Measurements from ENCODE around the gene PRIMPOL.
"Not testable (repeated sequence)": the region's sequence is repeated elsewhere in the genome, so short reads cannot be mapped to it uniquely, and the experiment has no call there.

PRIMPOL gene

DNA sequence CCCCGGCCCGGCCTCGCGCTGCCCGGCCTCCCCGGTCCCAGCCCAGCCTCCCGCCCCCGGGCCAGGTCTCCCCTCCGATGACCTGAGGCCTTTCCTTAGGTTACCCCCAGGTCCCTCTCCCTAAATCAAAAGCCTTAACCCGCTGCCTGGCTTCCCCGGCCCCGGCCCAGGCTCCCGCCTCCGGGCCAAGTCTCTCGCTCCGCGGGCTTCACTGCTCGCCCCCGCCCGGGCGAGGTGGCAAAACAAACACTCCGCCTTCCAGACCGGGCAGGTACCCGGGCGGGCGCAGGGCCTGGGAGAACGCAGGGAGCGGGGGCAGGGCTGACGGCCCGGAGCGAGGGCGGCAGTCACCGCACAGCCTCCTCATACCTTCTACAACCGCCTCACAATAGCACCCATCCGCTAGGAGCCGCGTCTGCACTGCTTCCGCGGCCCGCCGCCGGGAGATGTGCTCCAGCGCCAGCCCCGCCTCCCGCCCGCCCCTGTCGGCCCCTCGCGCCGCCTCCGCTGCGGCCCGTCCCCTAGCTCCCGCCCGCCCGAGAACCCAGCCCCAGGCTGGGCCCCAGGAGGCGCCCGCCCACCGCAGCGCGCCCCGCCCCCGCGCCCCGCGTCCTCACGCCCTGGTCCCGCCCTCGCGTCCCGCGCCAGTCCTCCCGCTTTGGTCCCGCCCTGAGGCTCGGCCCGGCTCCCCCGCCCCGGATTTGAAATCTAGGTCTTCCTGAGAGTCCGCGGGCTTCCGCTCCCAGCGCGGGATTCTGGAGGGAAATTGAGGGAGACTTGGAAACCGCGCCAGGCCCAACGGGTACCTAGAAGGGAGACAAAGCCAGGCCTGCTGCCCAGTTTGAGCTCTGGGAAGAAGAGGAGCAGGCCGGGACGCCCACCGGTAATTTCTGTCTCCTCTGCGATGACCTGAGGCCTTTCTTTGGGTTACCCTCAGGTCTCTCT is at the start of gene PRIMPOL, which contains the start of gene CASP3:
TSS of gene PRIMPOL (plus strand) at position 713 of the 945 bp plus-strand sequence. CDS start 7,403 bp downstream, outside the sequence.
TSS of gene CASP3 (minus strand) at position 422 of the 945 bp plus-strand sequence. CDS start 10,994 bp downstream, outside the sequence.
- peak within 1 kb of the TSS; percentile 79 for H3K4me3 ChIP-seq (ENCODE audit: low read depth, low read length)
- peak; percentile 51 for DNase-seq (ENCODE audit: low read depth, low spot score)
- CTCF ChIA-PET, result interaction anchor here (0.7 to 2.7 kb wide), 5 partner anchors 9 to 386 kb away, joined by 3 to 12 read pairs (median 3); partner anchors contain the start of gene ACSL1
- POLR2A ChIA-PET, result interaction anchor here (1.0 to 1.6 kb wide), 4 partner anchors 9 to 385 kb away, joined by 3 to 5 read pairs (median 4); partner anchors contain the start of gene CENPU
- TF ChIP-seq CTCF (IDR thresholded peaks at IDR 0.05; ENCODE audit: insufficient read depth, low read length, missing control alignments), result peak; percentile 53

GRCh38 chr4:184600982-184601381 is 48.6 kb upstream of the PRIMPOL start:
- POLR2A ChIA-PET; CTCF ChIA-PET; H3K4me3 ChIP-seq (ENCODE audit: low read depth, low read length); DNase-seq (ENCODE audit: low read depth, low spot score): not testable (repeated sequence)

DNA sequence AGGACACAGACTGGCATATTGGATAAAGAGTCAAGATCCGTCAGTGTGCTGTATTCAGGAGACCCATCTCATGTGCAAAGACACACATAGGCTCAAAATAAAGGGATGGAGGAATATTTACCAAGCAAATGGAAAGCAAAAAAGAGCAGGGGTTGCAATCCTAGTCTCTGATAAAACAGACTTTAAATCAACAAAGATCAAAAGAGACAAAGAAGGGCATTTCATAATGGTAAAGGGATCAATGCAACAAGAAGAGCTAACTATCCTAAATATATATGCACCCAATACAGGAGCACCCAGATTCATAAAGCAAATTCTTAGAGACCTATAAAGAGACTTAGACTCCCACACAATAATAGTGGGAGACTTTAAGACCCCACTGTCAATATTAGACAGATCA is 46.7 kb upstream of the PRIMPOL start:
- DNase-seq (ENCODE audit: low read depth, low spot score); POLR2A ChIA-PET; CTCF ChIA-PET; H3K4me3 ChIP-seq (ENCODE audit: low read depth, low read length): not testable (repeated sequence)

DNA sequence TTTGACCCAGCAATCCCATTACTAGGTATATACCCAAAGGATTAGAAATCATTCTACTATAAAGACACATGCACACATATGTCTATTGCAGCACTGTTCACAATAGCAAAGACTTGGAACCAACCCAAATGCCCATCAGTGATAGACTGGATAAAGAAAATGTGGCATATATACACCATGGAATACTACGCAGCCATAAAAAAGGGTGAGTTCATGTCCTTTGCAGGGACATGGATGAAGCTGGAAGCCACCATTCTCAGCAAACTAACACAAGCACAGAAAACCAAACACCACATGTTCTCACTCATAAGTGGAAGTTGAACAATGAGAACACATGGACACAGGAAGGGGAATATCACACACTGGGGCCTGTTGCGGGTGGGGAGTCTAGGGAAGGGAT is 42.1 kb upstream of the PRIMPOL start:
- H3K4me3 ChIP-seq (ENCODE audit: low read depth, low read length); CTCF ChIA-PET; POLR2A ChIA-PET; DNase-seq (ENCODE audit: low read depth, low spot score): not testable (repeated sequence)

- no peak for TF ChIP-seq CTCF (IDR thresholded peaks at IDR 0.05; ENCODE audit: insufficient read depth, low read length, missing control alignments)
- CTCF ChIA-PET, result interaction anchor here (1.2 kb wide), 1 partner anchor 13 kb away, joined by 3 read pairs; no protein-coding TSS in a partner anchor
- DNase-seq (ENCODE audit: low read depth, low spot score), result no peak
- H3K4me3 ChIP-seq (ENCODE audit: low read depth, low read length), result no peak overlapping the region
- POLR2A ChIA-PET, result no interaction called here
Measured at GRCh38 chr4:184612074-184612473, 37.5 kb upstream of the PRIMPOL start.

GRCh38 chr4:184613405-184613804 is 36.1 kb upstream of the PRIMPOL start:
- no peak for DNase-seq (ENCODE audit: low read depth, low spot score)
- no peak for TF ChIP-seq CTCF (IDR thresholded peaks at IDR 0.05; ENCODE audit: insufficient read depth, low read length, missing control alignments)
- CTCF ChIA-PET, result no interaction called here
- POLR2A ChIA-PET, result interaction anchor here (0.7 kb wide), 1 partner anchor 23 kb away, joined by 3 read pairs; no protein-coding TSS in a partner anchor
- H3K4me3 ChIP-seq (ENCODE audit: low read depth, low read length), result no peak overlapping the region

DNA sequence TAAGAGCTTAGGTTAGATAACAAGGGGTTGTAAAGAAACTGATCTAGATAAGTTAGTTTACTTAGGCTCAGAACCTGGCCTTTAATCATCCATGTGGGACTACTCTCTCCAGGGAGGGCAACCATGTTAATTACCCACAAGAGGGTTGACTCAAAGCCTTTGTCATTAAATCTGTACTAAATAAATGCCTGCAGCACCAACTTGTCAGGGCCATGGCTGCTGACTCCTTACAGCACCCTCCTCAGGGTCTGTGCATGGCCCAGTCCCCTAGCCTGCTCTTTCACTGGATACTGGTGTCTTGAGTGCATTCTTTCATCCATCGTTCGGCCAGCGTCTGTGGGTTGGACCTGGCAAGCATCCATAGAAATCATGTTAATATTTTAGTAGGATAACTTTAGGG is 35.0 kb upstream of the PRIMPOL start:
- ChIA-PET POLR2A (no interaction called here), CTCF (no interaction called here)
- TF ChIP-seq CTCF (IDR thresholded peaks at IDR 0.05; ENCODE audit: insufficient read depth, low read length, missing control alignments), result no peak
- no peak overlapping the region for H3K4me3 ChIP-seq (ENCODE audit: low read depth, low read length)
- no peak for DNase-seq (ENCODE audit: low read depth, low spot score)

DNA sequence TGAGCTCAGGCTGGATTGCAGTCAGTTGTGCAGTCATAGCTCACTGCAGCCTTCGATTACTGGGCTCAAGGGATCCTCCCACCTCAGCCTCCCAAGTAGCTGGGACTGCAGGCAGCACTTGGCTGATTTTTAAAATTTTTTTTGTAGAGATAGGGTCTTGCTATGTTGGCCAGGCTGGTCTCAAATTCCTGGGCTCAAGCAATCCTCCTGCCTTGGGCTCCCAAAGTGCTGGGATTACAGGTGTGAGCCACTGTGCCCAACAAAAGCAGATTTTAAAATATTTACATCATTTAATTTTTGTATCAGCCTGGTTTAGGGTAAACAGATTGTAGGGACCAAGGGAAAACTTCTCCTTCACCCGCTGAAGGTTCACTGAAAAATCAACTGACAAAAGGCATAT is 33.4 kb upstream of the PRIMPOL start:
- H3K4me3 ChIP-seq (ENCODE audit: low read depth, low read length); CTCF ChIA-PET; POLR2A ChIA-PET; DNase-seq (ENCODE audit: low read depth, low spot score): not testable (repeated sequence)

Measured in AG04449 (cell line).